GM21619 (cell line): ENCODE results near the gene PLXDC2.

Experiments
- ATAC-seq: cut with Tn5 transposase; IDR thresholded peaks from one replicate; pipeline ENCODE4 v1.9.1; 2021; ENCODE audit not compliant: unreplicated experiment

PLXDC2 gene

DNA sequence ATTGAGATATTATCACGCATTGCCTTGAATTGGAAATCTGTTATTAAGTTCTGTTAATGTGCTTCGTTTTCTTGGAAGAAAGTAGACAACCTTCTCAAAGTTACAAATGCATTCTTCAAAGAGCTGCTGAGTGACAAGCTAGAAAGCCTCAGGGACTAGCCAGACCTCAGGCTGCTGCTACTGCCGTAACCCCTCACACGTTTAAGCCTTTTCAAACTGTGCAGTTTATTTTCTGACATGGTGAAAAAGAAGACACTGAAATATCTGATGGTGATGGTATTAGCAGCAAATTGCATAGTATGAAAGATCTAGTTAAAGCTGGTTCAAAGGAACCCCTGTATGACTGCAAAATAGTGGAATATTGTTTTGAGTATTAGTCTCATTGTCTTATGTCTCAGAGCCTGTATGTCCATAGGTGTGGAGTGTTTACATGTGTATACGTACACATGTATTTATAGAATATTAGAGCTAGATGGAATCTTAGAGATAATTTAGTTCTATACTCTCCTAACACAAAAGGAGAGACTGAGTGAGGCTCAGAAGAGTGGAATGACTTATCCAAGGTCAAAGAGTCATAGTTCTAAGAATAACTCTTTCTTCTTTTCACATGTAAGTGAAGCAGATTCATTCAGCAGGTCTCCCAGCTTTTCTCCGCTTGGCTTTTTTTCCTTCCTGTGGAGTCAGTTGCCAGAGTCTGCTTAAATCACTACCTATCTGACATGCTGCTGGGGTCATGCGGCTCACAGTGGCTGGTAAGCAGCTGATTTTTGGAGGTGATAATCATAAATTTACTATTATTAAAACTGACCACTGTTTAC lies 431.9 kb downstream of the PLXDC2 start:
- no peak for ATAC-seq

DNA sequence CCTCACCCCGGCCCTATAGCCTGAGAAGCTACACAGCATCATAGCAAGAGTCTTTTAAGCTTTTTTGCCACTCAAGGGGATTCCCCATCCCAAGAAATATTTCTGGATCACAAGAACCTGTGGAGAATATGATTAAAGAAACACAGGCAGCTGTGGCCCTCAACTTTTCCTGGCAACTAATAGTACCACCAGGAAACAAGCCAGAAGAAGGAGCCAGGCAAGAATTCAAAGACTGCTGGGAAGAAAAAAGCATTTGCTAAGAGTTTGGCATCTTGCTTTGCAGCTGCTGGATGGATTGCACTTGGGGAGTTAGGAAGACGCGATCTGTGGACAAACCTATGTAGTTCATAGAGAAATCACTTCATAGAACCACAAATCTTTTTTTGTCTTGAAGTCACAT lies 437.8 kb downstream of the PLXDC2 start:
- ATAC-seq, result no peak

DNA sequence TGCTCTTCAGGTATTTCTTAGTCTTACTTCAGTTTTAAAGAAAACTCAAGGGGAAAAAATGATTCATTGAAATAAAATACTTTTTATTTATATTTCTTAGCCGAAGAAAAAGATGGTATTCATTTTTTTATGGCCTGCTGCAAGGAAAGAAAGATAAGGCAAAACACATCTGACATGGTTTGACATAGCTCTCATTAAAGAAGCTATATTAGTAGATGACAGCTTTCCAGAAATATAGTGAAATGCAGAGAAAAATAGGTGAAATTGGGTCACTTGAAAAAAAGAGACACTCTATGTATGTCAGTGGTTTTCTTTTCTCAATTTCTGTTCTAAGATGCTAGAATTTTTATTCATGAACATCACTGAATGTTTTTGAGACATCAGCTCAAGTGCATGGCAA lies 438.3 kb downstream of the PLXDC2 start:
- no peak for ATAC-seq

DNA sequence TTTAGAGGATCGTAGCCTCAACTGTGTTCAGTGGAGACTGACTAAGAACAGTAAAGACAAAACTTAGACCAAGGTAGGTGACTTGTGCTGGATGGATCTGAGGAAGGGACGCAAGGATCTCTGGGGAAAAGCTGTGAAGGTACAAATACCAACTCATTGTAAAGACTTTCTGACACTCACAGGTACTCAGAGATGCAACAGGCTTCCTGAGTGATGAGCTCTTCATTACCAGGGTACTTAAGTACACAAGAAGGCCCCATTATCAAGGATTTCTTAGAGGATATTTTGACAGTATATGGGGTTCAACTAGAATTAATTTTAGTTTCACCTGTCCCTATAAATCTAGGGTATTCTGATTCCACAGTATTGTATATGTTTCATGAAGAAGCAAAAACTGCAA lies 440.7 kb downstream of the PLXDC2 start:
- no peak for ATAC-seq

DNA sequence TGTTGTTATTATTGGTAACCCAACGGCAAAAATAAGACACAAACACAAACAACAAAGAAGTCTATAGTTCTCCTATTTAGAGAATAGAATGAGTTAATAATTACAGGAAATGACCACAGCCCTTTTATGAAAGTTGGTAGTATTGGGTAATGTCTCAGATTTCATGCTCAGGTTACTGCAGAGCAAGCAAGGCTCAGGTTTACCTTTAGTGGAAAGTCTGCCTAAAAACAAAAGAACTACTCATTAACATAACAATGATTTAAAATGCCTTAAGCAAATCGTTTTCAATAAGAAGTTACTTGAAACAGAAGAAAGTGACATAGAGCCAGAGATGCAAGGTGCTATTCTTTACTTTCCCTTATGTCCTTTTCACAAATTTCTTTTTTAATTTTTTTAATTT lies 441.2 kb downstream of the PLXDC2 start:
- ATAC-seq, result no peak

DNA sequence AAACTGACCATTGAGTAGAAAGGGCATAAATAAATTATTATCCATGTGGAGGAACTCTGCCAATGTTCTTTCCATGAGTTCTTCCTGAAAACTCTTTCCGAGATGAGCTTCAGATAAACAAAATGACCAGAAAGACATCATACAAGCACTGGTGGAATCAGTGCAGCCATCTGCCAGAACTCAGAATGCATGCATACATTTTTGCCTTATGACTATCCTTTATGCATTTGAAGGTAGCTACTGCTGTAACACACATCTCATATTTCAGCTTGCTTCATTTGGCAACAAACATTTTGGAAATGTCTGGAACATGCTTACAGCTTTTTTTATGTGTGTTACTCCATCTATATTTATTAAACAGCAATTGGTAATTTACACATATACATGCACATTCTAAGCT lies 448.9 kb downstream of the PLXDC2 start:
- no peak for ATAC-seq

DNA sequence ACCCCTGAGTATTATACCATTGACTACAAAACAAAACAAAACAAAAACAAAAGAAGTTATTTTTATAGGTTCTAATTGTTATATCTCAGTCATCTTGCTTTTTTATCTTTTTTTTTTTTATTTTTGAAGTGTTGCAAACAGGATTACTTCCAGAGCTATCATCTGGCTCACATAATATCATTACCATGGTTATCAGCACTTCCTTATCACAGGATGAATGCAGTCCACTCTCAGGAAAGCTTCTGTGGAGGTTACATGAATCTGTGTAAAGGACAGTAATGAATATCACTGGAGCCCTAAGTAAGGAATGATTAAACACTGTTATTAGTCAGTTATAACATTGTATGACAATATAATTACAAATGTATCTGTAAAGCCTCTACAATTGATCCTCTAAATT lies 451.5 kb downstream of the PLXDC2 start:
- ATAC-seq, result no peak

DNA sequence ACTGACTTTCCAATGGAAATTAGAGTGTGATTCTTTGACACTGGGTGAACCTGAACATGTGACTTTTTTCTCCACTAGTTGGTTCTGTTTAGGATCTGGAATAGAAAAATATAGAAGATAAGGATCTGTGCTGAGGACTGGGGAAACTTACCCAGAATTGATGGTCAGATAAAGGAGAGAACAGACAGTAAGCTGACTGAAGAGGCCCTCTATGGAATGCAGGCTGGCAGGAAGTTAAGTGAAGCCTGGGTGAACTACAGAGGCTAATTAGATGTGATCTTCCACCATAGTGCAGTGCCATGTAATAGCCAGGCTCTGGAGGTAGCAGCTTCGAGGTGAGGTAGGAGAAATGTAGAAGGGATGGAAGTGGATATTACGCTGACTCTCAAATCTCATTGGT lies 455.3 kb downstream of the PLXDC2 start:
- ATAC-seq, result no peak

DNA sequence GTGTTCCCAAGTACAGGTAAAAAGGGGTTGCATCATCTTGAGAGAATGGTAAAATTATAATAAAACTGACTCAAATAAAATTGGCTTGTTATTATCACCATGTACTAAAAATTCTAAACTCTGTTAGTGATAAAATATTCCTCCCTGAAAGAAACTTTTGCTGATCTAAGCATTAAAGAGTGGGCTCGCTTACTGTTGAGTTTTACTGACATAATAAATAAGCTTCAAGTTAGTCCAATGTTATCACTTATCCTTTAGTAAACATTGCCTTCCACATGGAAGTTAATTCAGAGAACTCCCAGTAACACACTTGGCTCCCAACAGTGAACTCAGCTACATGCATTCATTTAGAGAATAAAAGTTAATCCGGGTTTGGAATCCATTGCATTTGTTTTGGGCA lies 456.4 kb downstream of the PLXDC2 start:
- no peak for ATAC-seq

DNA sequence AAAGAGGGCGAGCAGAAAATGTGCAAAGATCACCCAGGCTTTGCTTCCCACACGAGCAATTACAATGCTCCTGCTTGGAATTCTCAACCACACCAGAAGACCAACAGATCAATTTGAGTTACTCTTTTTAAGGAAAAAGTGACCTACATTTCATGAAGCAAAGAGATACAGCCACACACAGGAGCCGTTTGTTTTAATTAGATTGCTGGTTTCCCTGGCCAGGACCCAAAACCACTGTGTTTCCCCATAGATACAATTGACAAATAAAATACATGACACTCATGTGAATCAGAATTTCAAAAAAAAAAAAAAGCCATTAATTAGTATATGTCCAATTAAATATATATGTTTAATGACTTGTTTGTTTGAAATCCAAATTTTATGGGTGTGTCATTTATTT lies 458.3 kb downstream of the PLXDC2 start:
- ATAC-seq, result no peak

DNA sequence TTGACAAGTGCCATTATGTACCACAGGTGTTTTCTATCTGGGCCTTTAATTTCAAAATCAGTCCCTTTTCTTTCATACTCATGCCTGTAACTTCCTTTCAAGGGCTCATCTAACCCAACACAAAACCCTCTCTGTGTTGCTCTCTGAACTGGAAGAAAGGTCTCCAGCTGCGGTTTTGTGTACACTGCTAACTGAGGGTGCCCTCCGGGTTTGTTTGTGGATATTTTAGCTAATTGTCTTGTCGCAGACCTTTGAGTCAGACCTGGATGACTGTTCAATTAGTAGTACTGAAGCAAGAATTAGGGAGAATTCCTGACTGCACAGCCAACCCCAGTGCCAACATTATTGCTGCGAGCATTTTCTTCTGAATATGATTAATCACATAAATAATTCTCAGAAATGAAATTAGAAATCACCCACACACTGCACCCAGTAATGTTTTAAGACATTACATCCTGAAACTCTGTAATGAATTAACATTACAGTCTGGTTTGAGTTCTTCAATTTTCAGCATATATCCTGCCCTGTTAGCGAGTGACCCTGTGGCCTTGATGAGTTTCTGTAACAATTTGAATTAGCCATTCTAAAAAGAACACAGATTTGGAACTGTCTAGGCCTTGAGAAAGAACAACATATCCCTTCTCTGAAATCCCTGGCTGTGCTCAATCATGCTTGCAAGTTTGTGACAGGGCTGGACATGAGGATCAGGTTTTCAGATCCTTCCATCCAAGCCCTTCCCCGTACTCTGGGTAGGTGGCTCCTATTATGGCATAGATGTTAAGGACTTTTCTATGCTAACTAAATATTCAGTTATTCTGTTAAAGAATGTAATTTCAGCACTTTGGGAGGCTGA lies 460.1 kb downstream of the PLXDC2 start:
- ATAC-seq, result no peak

DNA sequence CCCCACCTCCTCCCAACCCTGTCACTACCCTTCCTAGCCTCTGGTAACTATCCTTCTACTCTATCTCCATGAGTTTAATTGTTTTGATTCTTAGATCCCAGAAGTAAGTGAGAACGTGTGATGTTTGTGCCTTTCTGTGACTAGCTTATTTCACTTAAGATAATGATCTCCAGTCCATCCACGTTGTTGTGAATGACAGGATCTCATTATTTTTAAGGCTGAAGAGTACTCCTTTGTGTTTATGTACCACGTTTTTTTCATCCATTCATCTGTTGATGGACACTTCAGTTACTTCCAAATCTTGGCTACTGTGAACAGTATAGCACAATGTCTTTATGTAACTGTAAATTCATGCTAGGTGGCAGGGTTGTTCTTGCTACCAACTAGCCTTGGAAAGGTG lies 461.6 kb downstream of the PLXDC2 start:
- ATAC-seq, result no peak

DNA sequence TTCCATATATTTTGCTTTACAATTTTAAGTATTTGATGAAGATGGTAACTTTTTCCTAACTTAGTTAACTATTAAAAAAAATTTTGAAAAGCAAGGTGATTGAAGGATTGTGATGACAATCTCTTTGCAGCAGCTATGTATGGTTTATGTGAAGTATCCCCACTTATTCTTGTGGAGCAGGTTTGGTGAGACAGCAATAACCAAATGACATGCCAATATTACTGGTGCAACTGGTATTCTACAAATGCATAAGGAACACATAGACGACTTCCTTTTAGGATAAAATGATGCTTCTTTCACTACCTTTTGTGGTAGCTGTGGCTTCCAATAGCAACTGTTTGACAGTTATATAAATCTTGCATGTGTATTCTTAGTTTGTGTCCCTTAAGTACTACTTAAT lies 465.3 kb downstream of the PLXDC2 start:
- ATAC-seq, result no peak

DNA sequence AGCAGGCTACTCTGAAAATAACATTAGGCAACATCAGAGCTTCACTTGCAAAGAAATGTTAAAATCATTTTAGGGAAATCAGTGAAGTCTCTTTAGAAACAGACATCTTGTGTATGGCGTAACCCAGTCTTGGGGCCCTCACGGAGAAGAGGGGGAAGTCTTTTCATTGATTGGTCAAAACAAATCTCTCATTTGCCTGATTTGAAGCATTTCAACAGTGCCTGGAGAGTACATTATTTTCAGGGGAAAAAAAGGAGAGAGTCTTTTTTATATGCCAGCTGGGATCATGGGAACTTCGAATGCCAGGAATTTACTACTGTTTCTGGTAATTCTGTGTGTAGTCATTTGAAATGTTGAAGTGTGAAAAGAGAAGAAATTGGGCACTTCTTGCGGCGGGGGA lies 471.4 kb downstream of the PLXDC2 start:
- ATAC-seq, result no peak

DNA sequence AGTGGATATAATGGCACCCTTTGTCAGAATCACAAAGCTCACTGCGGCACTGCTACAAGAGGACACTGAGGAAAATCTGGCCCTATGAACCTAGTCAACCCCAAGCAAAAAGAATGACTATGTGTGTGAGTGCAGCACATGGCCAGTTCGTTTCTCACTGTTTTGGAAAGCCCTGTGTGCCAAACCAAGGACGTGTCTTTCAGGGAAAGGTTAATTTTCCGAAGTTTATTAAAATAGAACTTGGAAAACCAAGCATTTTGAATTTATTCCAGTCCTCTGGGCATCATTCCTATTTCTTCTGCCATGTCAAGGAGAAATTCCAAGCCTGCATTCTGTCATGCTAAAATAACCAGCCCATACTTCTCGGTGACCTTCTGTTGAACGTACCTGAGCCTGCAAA lies 471.8 kb downstream of the PLXDC2 start:
- no peak for ATAC-seq

DNA sequence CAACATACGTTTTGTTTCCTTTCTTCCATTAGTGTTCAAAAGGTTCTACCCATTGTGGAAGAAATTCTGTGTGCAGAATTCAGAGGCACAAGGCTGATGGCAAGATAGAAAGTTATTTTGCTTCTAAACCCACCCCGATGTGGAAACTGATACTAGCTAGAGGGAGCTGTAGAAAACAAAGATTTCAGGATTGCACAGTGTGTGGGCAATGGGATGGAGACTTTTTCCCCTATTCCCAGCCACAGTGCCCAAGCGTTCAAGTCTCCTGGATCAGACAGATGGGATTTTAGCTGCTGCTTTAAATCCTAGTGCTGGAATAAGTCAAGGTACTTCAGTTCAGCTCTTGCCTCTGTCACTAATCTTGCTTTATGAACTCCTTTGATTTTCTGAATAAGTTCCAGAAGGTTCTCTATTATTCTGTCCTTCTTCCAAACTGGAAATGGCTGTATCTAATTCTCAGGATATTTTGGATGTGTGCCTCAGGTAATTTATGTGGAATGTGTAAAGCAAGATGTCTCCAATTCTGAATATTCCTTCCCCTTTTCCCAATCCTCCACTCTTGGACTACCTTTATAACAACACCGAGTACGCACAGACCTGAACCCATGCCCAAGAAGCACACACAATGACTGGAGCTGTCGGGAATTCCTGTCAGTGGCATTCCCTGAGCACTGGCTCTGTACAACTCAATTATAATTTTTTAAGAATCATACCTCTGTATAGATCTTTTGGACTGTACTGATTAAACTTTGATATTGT lies 473.0 kb downstream of the PLXDC2 start:
- ATAC-seq, result no peak

DNA sequence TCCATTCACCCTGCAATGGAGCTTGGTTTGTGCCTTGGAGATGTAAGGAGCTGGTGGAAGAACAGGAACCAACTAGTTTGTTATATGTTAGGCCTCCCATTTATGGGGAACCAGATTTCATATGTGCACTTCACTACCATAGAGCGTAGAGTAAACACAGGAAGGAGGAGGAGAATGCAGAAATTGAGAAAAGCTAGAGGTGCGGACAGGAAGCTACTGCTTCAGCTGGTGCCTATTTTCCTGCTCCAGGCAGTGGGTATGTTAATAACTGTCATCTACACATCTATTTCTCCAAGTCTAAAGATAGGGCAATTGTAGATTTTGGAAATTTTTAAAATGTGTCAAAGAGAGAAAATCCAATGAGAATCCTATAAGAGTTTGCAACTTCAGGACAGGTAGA lies 482.2 kb downstream of the PLXDC2 start:
- ATAC-seq, result no peak

DNA sequence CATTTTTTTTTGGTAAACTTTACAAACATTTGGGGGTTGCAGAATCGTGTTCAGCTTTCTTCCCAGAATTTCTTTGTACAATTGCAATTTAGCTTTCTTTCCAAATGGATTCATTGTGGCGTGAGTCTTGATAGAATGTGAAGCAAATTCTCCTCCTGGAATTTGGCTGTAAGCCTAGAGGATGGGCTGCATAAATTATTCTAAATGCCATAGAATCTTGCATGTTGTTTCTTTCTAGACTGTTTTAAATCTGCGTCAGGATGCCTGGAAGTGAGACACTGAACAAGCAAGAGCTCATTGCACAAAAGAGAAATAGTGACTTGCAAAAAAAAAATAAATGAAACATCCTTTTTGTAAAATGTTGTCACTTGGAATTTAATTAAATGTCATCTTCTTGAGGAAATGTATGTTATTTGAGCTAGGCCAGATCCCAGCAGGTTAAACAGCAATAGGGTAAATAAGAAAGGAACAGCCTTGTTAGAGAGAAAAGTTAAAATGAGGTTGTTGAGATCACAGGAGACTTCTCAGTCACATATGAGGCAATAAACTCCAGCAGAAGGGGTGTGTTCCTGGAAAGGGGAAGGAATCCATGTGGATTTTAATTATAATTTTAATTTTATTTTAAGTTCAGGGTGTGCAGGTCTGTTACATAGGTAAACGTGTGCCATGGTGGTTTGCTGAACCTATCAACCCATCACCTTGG lies 483.0 kb downstream of the PLXDC2 start:
- no peak for ATAC-seq

DNA sequence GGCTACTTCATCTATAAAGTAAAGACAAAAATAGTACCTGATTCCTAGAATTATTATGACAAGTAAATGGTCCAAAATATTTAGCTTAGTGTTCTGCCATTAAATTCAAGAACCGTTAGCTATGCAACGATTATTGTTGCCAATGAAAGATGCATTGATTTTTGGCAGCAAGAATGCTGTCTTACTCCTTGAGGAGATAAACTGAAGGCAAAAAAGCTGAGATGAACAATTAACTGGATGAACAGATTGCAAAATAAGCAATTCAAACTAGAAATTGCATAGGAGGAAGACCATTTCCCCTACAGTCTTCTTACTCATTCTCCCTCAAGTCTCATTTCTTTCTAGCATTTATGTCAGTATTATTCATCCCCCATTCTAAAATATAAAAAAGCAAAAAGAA lies 484.5 kb downstream of the PLXDC2 start:
- ATAC-seq, result no peak

DNA sequence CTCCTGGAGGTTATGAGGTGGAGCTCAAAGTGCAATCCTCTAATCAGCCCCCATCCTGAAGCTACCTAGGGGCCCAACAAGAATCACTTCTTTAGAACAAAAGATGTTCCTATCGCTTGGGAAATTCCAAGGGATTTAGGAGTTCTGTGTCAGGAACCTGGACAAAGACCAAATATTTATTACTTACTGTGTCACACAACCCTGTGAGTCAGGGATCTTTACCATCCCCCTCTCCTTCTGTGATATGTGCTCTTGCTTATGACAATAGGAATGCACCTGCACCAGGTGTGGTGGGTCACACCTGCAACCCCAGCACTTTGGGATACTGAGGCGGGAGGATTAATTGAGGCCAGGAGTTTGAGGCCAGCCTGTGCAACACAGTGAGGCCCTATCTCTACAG lies 485.8 kb downstream of the PLXDC2 start:
- ATAC-seq, result no peak
